Measurements from ENCODE around the gene AOPEP.

AOPEP gene

DNA sequence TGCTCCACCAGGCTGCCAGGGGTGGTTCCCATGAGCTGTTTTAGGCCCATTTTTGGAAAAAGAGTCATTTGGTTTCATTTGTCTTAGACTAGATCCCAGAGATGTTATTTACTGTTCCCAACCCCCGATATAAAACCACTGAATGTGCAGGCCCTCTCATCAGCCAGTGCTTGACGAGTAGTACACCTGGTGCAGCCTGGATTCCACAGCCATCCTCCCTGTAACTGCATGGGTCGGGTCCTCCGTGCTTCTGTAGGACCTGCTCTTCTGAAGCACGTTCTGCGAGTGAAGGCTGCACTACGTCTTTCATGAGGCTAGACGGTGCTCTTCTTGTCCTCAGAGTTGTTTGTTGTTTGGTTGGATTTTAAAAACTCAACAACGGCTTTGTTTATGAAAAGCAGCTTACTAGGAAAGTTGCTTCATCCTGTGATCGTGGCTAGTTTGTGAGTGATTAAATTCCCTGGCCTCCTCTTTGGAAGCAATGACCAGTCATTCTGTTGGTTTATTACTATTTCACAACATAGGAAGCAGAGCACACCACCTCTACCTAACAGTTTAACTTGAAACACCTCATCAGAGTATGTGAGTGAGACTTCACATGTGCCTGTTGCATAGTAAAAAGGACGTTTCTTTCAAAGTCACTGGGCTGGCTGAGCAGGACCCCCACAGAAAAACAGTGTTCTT, 135.2 kb downstream of the AOPEP start:
- H3K4me3 ChIP-seq (ENCODE audit: low read depth, low read length) = no peak overlapping the region
- TF ChIP-seq, protein P1, sequence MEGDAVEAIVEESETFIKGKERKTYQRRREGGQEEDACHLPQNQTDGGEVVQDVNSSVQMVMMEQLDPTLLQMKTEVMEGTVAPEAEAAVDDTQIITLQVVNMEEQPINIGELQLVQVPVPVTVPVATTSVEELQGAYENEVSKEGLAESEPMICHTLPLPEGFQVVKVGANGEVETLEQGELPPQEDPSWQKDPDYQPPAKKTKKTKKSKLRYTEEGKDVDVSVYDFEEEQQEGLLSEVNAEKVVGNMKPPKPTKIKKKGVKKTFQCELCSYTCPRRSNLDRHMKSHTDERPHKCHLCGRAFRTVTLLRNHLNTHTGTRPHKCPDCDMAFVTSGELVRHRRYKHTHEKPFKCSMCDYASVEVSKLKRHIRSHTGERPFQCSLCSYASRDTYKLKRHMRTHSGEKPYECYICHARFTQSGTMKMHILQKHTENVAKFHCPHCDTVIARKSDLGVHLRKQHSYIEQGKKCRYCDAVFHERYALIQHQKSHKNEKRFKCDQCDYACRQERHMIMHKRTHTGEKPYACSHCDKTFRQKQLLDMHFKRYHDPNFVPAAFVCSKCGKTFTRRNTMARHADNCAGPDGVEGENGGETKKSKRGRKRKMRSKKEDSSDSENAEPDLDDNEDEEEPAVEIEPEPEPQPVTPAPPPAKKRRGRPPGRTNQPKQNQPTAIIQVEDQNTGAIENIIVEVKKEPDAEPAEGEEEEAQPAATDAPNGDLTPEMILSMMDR (IDR thresholded peaks at IDR 0.05; ENCODE audit: low read depth, low read length, missing control alignments) = no peak
- in situ Hi-C loops (cut with HindIII; ENCODE audit: low pct_ligation_motif_present, low sequenced_read_pairs) = no loop called here
- DNase-seq = no peak
- no peaks in the 10 kb centered on the region for H3K27me3 ChIP-seq (replicated peaks)
- peak overlapping the region; percentile 70 for H3K27ac ChIP-seq
- H3K36me3 ChIP-seq (replicated peaks) = no peaks in the 10 kb centered on the region

DNA sequence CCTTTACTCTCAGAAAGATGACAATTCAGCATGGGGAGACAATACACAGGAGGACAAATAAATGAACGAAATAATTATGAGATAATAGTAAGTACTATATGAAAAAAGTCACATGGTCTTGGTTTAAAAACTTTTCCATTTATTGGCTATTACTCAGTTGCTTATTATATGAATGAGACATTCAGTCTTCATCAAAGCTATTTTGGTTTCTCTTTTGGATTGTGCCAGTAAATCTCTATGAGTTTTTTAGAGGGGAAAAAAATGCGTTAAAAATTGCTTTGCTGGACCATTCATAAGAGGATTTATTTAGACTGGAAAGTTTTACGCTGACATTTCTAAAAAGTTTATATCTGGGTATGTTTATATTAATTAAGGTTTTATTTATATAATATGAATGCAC, 137.7 kb downstream of the AOPEP start:
- in situ Hi-C loops (cut with HindIII; ENCODE audit: low pct_ligation_motif_present, low sequenced_read_pairs) = no loop called here
- no peak for DNase-seq

DNA sequence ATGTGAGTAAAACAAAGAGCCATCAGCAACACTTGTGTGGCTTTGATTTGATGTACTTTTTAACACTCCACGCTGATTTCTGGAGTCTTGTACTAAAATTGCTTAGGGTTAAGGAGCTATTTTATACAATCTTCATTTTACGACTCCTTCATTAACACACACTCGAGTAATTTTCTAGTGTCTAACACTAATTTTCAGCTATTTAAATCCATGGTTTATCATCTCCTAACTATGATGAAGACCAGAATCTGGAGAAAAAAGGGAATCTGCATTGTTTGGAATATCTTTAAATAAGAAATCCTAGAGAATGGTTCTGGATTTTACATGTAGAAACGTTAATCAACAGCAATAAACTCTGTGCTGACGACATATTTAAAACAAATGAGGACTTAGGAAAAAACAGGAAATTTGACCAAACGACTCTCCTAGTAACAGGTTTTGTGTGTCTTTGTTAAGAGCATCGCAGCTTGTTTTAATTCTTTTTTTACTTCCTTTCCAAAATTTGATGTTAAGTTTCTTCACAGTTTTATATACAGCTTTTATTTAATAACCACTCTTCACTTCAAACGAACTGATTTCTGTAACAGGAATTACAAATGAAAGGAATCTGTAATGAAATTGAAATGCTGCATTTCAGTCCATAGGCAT, 138.5 kb downstream of the AOPEP start:
- Histone ChIP-seq H3K27ac (peak overlapping the region; percentile 99), H3K4me3 (ENCODE audit: low read depth, low read length) (no peak overlapping the region), H3K36me3 (replicated peaks) (no peaks in the 10 kb centered on the region), H3K27me3 (replicated peaks) (no peaks in the 10 kb centered on the region)
- TF ChIP-seq, protein P1 (IDR thresholded peaks at IDR 0.05; ENCODE audit: low read depth, low read length, missing control alignments) = no peak
- DNase-seq = no peak
- in situ Hi-C loops (cut with HindIII; ENCODE audit: low pct_ligation_motif_present, low sequenced_read_pairs) = no loop called here

More for the DNA sequence above, 137.7 kb downstream of the AOPEP start:
- H3K36me3 ChIP-seq (replicated peaks) = no peaks in the 10 kb centered on the region
- TF ChIP-seq, protein P1 (IDR thresholded peaks at IDR 0.05; ENCODE audit: low read depth, low read length, missing control alignments) = no peak
- no peaks in the 10 kb centered on the region for H3K27me3 ChIP-seq (replicated peaks)
- no peak overlapping the region for H3K27ac ChIP-seq
- H3K4me3 ChIP-seq (ENCODE audit: low read depth, low read length) = no peak overlapping the region

DNA sequence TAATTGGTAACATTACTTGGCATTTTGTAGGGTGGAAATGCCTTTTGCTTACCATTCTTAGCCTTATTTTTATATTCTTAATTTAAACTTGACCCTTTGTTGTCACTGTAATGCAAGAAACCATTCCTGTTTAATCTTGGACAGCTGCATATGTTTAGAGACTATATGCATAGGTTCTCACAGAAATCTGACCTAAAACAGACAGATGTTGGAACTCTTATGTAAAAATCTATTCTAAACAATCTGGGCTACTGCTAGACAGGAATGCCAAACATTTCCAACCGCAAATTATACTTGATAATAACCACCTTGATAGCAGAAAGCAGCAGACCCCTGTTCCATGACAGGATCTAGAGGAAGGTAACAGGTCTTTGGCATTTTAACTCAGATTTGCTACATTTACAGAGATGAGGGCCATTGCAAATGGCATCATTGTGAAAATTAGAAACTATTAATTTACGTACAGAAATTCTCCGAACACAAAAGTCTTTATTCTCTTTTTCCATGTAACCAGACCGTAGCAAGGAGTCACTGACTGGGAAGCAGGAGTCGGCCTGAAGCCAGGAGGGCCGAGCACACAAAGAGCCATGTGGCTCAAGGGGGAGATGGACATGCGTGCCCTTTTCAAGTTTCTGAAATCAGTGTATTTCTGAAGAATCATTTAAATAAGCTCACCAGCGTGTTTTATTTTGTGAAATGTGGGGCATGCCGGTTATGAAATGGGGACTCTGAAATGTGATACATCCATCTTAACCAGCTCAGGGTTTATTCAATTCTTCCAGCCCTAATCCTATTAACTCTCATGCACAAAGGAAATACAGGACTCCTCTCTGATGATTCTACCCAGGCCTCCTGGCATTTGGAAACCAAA, 139.3 kb downstream of the AOPEP start:
- in situ Hi-C loops (cut with HindIII; ENCODE audit: low pct_ligation_motif_present, low sequenced_read_pairs) = no loop called here
- Histone ChIP-seq H3K36me3 (replicated peaks) (no peaks in the 10 kb centered on the region), H3K27me3 (replicated peaks) (no peaks in the 10 kb centered on the region), H3K4me3 (ENCODE audit: low read depth, low read length) (no peak overlapping the region), H3K27ac (peak overlapping the region; percentile 99)
- no peak for DNase-seq
- TF ChIP-seq, protein P1 (IDR thresholded peaks at IDR 0.05; ENCODE audit: low read depth, low read length, missing control alignments) = no peak

DNA sequence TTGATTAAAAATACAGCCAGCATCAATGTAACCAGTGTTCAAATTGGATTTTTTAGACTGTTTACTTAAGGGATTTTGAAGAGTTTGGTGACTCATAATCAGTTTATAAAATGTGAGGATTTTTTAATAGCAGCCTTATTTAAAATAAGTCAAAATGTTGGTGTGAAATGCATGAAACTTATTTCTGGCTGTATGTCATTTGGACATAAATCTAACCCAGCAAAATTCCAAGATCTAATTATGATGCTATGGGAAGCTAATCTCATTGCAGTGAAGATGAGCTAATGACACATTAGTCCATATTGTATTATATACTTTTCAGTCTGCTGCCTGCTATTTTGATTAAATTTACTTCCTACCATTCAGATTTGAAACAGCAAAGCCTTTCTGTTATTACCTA, 140.3 kb downstream of the AOPEP start:
- peak overlapping the region; percentile 99 for H3K27ac ChIP-seq

More for the DNA sequence above, 140.3 kb downstream of the AOPEP start:
- Histone ChIP-seq H3K27me3 (replicated peaks) (no peaks in the 10 kb centered on the region), H3K36me3 (replicated peaks) (no peaks in the 10 kb centered on the region), H3K4me3 (ENCODE audit: low read depth, low read length) (no peak overlapping the region)
- in situ Hi-C loops (cut with HindIII; ENCODE audit: low pct_ligation_motif_present, low sequenced_read_pairs) = no loop called here
- TF ChIP-seq, protein P1 (IDR thresholded peaks at IDR 0.05; ENCODE audit: low read depth, low read length, missing control alignments) = no peak
- no peak for DNase-seq

Data from brain microvascular endothelial cell (primary cell).